T-helper 1 cell (primary cell): ENCODE data around the gene TSR3.

Experiments used
- DNase-seq, 5 donors: peaks; one replicate each; pipeline ENCODE4 v3.0.0-alpha.2; 2012 to 2020

TSR3 gene

GRCh38 chr16:1308036-1308976 lies 43.4 kb downstream of the TSR3 start:
- DNase-seq = no peak

GRCh38 chr16:1306334-1306733 lies 45.3 kb downstream of the TSR3 start:
- DNase-seq = no peak

- DNase-seq = no peak
Observed at GRCh38 chr16:1305823-1306222, 45.9 kb downstream of the TSR3 start.

DNA sequence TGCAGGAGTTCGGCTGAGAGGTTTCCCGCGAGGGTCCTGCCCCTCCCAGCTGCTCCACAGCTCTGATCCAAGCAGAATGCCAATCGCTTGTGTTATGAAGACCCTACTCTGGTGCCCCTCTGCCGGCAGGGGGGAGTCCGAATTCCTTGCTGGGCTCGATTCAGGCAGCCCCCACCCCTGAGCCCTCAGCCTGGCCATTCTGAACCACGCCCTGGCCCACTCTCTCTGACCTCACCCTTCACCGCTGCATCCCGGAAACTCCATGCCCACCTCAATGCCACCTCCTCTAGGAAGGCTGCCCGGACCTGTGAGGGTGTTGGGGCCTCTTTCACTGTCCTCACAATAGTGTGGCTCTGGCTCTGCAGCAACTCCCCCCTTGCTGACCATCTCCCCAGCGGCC lies 50.1 kb downstream of the TSR3 start:
- DNase-seq = no peak

- DNase-seq = peak; percentile 48 to 68 (median 62)
Observed at GRCh38 chr16:1300664-1301476, 50.8 kb downstream of the TSR3 start.

GRCh38 chr16:1299868-1300203 lies 51.8 kb downstream of the TSR3 start:
- no peak for DNase-seq
